ENCODE results near the gene CORO6. TPM values are rescaled to one million over a fixed set of nuclear protein-coding genes. Genes with fewer than 3 reads are reported as not detected.

Gene CORO6
- total RNA-seq, 1 donor = 5.6 TPM

- DNase-seq (ENCODE audit: low read depth) = no peak
- no peak for TF ChIP-seq CTCF (IDR thresholded peaks at IDR 0.05; ENCODE audit: insufficient read depth, low read depth, low read length)
- no peak overlapping the region for H3K4me3 ChIP-seq (ENCODE audit: low read depth, low read length)
Observed at GRCh38 chr17:29650396-29650795, 27.7 kb upstream of the CORO6 start.

GRCh38 chr17:29649359-29649758, 26.6 kb upstream of the CORO6 start:
- no peak for DNase-seq (ENCODE audit: low read depth)
- no peak for TF ChIP-seq CTCF (IDR thresholded peaks at IDR 0.05; ENCODE audit: insufficient read depth, low read depth, low read length)
- H3K4me3 ChIP-seq (ENCODE audit: low read depth, low read length) = no peak overlapping the region

GRCh38 chr17:29648005-29648404, 25.3 kb upstream of the CORO6 start:
- TF ChIP-seq CTCF (IDR thresholded peaks at IDR 0.05; ENCODE audit: insufficient read depth, low read depth, low read length) = no peak
- DNase-seq (ENCODE audit: low read depth) = no peak
- H3K4me3 ChIP-seq (ENCODE audit: low read depth, low read length) = no peak overlapping the region

GRCh38 chr17:29645515-29646051, 22.9 kb upstream of the CORO6 start:
- peak; percentile 93 for DNase-seq (ENCODE audit: low read depth)
- no peak for TF ChIP-seq CTCF (IDR thresholded peaks at IDR 0.05; ENCODE audit: insufficient read depth, low read depth, low read length)
- no peak overlapping the region for H3K4me3 ChIP-seq (ENCODE audit: low read depth, low read length)

- no peak for DNase-seq (ENCODE audit: low read depth)
- no peak overlapping the region for H3K4me3 ChIP-seq (ENCODE audit: low read depth, low read length)
- TF ChIP-seq CTCF (IDR thresholded peaks at IDR 0.05; ENCODE audit: insufficient read depth, low read depth, low read length) = no peak
Observed at GRCh38 chr17:29643817-29644160, 21.1 kb upstream of the CORO6 start.

GRCh38 chr17:29642171-29642611, 19.5 kb upstream of the CORO6 start:
- H3K4me3 ChIP-seq (ENCODE audit: low read depth, low read length) = no peak overlapping the region

More at GRCh38 chr17:29642171-29642611, 19.5 kb upstream of the CORO6 start:
- no peak for TF ChIP-seq CTCF (IDR thresholded peaks at IDR 0.05; ENCODE audit: insufficient read depth, low read depth, low read length)
- DNase-seq (ENCODE audit: low read depth) = no peak

Measured in fibroblast of villous mesenchyme (primary cell).